Heart left ventricle (tissue), 13 donors: Measurements from ENCODE around the gene CEP131.

ENCODE experiments used
- CTCF ChIP-seq, 12 donors: fragments of 200-600 bp; sonication (generic) in 4 of 12; IDR thresholded peaks; one replicate each; pipeline versions ENCODE4 v1.5.0 to v1.8.0; 2018 to 2022; ENCODE audit warnings: antibody characterized with exemption in 12 of 12, mild to moderate bottlenecking in 5 of 12
- POLR2A ChIP-seq, 2 donors: fragments of 450-650 bp; IDR thresholded peaks; one replicate each; pipeline ENCODE4 v1.6.1; 2017; ENCODE audit warnings: antibody characterized with exemption in 2 of 2, mild to moderate bottlenecking in 2 of 2, moderate library complexity in 2 of 2
- donor health status: ischemic (EF 13 %, LVEDD 7.1; RV severe dilation, severe dysfunction).
- donor health status: DM: no; HTN: yes; CAD: no.
- donor health status: DM: no; HTN: no; CAD: no.
- donor health status: ischemic (EF 25% LVEDD 6.9; RV normal size, moderate dysfunction).
- donor health status: ischemic (EF 25% LVEDD 5.7; RV mildly dilated, moderate dysfunction).
- donor health status: ischemic (EF 35%, LVEDD 5.7; RV mildly dilated, moderate dysfunction).
- donor health status: nonischemic (EF 11% LVEDD 7.7; RV severe dilation, severe dysfunction).
- donor health status: DM: yes; HTN: yes; CAD: no.
- donor health status: PGD.
- donor health status: ischemic (EF 29% LVEDD 5.4; RV normal size, mild dysfunction).
- donor health status: nonischemic (EF 23%, LVEDD 6.1; RV moderate dilation, normal function).

GRCh38 chr17:81148986-81149533 is 73.7 kb downstream of the CEP131 start:
- TF ChIP-seq CTCF (IDR thresholded peaks at IDR 0.05) (no peak), POLR2A (IDR thresholded peaks at IDR 0.05) (no peak)
